HTERT RPE-1 (cell line): ENCODE results near the gene KRT34.
"Not testable (repeated sequence)": the region's sequence is repeated elsewhere in the genome, so short reads cannot be mapped to it uniquely, and the experiment has no call there.

Experiments used
- in situ Hi-C: fragments of 300-500 bp; cut with MboI; formaldehyde crosslinking; loops from 4 replicates; pipeline ENCODE4 v1.14.3; 2020; ENCODE audit warnings: low sequenced_read_pairs

The KRT34 gene

GRCh38 chr17:41367426-41368075 lies 14.6 kb downstream of the KRT34 start:
- in situ Hi-C loops, result no loop called here

GRCh38 chr17:41366070-41366469 lies 16.0 kb downstream of the KRT34 start:
- in situ Hi-C loops, result no loop called here

GRCh38 chr17:41363881-41364280 lies 18.2 kb downstream of the KRT34 start:
- in situ Hi-C loops, result no loop called here

GRCh38 chr17:41360296-41360995 lies 21.7 kb downstream of the KRT34 start:
- in situ Hi-C loops, result no loop called here

- in situ Hi-C loops, result no loop called here
Measured at GRCh38 chr17:41354536-41354935, 27.6 kb downstream of the KRT34 start.

GRCh38 chr17:41352597-41353366 lies 29.3 kb downstream of the KRT34 start:
- in situ Hi-C loops, result no loop called here

- in situ Hi-C loops, result no loop called here
Measured at GRCh38 chr17:41351177-41351576, 30.9 kb downstream of the KRT34 start.

- in situ Hi-C loops, result not testable (repeated sequence)
Measured at GRCh38 chr17:41350381-41350878, 31.7 kb downstream of the KRT34 start, which contains the start of gene KRT33A. Gene KRT33A (minus strand): TSS chr17:41350828. CDS start chr17:41350767, 61 bp downstream.

GRCh38 chr17:41347869-41348760 lies 34.0 kb downstream of the KRT34 start:
- in situ Hi-C loops, result no loop called here

- in situ Hi-C loops, result not testable (repeated sequence)
Measured at GRCh38 chr17:41346421-41346820, 35.7 kb downstream of the KRT34 start.

GRCh38 chr17:41345992-41346391 lies 36.1 kb downstream of the KRT34 start:
- in situ Hi-C loops, result no loop called here

- in situ Hi-C loops, result no loop called here
Measured at GRCh38 chr17:41343029-41343428, 39.1 kb downstream of the KRT34 start.

- in situ Hi-C loops, result no loop called here
Measured at GRCh38 chr17:41340934-41341861, 40.9 kb downstream of the KRT34 start.

- in situ Hi-C loops, result no loop called here
Measured at GRCh38 chr17:41340494-41340893, 41.6 kb downstream of the KRT34 start.

- in situ Hi-C loops, result no loop called here
Measured at GRCh38 chr17:41339571-41340172, 42.4 kb downstream of the KRT34 start.

- in situ Hi-C loops, result no loop called here
Measured at GRCh38 chr17:41338961-41339485, 43.1 kb downstream of the KRT34 start.

GRCh38 chr17:41335747-41336146 lies 46.4 kb downstream of the KRT34 start:
- in situ Hi-C loops, result no loop called here

- in situ Hi-C loops, result no loop called here
Measured at GRCh38 chr17:41334385-41335305, 47.5 kb downstream of the KRT34 start.
